Activated CD4-positive, alpha-beta T cell treated with anti-CD3 and anti-CD28 coated beads, Interleukin-2, amount 10 ng/mL, durations not matched to agents 24 days and 14 days (primary cell): Measurements from ENCODE around the gene AGMAT. TPM values are rescaled to one million over a fixed set of nuclear protein-coding genes. Genes with fewer than 3 reads are reported as not detected.
A peak's percentile ranks its signal among the peaks of the same experiment; 100 is the strongest.

ENCODE experiments used
- DNase-seq: peaks from one replicate; pipeline ENCODE4 v3.0.0; 2022
- H3K27ac Mint-ChIP-seq: one replicate; pipeline ENCODE4 v1.8.0; 2022; ENCODE audit warnings: mild to moderate bottlenecking, mixed read lengths
- H3K27me3 Mint-ChIP-seq: one replicate; pipeline ENCODE4 v1.8.0; 2022; ENCODE audit warnings: mixed read lengths
- H3K36me3 Mint-ChIP-seq: one replicate; pipeline ENCODE4 v1.8.0; 2022; ENCODE audit warnings: low read depth, mild to moderate bottlenecking, mixed read lengths
- H3K4me1 Mint-ChIP-seq: one replicate; pipeline ENCODE4 v1.8.0; 2021; ENCODE audit warnings: mixed read lengths
- H3K4me3 Mint-ChIP-seq: one replicate; pipeline ENCODE4 v1.8.0; 2022; ENCODE audit warnings: mild to moderate bottlenecking, moderate library complexity, mixed read lengths
- H3K9me3 Mint-ChIP-seq: one replicate; pipeline ENCODE4 v1.8.0; 2021; ENCODE audit warnings: mixed read lengths
- intact Hi-C: fragments of 100-400 bp; cut with micrococcal nuclease; formaldehyde crosslinking; loops from one replicate; pipeline ENCODE4 v1.15.1; 2023
- total RNA-seq: library from RNA; stranded (reverse); gene quantifications from 2 replicates; pipeline ENCODE4 v1.2.3, GENCODE V29; 2022

The AGMAT gene
- total RNA-seq, 1 donor from 2014 or later, result 31.5 TPM

GRCh38 chr1:15531003-15531402, 53.8 kb downstream of the AGMAT start:
- Mint-ChIP-seq H3K27ac (no peak overlapping the region), H3K36me3 (peaks cover 11% of the 10 kb centered on the region), H3K9me3 (no peaks in the 10 kb centered on the region), H3K4me1 (peaks cover 22% of the 10 kb centered on the region), H3K27me3 (no peaks in the 10 kb centered on the region), H3K4me3 (no peak overlapping the region)
- DNase-seq, result no peak
- intact Hi-C loops, result no loop called here

GRCh38 chr1:15526490-15527339, 58.1 kb downstream of the AGMAT start, which contains the start of gene DNAJC16:
Gene DNAJC16 (plus strand): TSS chr1:15526848. CDS start chr1:15529106, 2,258 bp downstream.
- H3K27ac Mint-ChIP-seq, result peak within 1 kb of the TSS; percentile 100
- H3K4me1 Mint-ChIP-seq, result peaks cover 43% of the 10 kb centered on the region
- H3K4me3 Mint-ChIP-seq, result peak within 1 kb of the TSS; percentile 99
- no peaks in the 10 kb centered on the region for H3K9me3 Mint-ChIP-seq
- peak; percentile 99 for DNase-seq
- intact Hi-C loops, result loop anchor here (1.0 to 5.0 kb wide), 5 partner anchors 91 to 841 kb away; partner anchors contain the start of genes DDI2, PLEKHM2, SPEN and SZRD1
- H3K27me3 Mint-ChIP-seq, result no peaks in the 10 kb centered on the region
- H3K36me3 Mint-ChIP-seq, result peaks cover 10% of the 10 kb centered on the region

GRCh38 chr1:15526021-15526489, 58.8 kb downstream of the AGMAT start:
- peak overlapping the region; percentile 100 for H3K27ac Mint-ChIP-seq
- H3K9me3 Mint-ChIP-seq, result no peaks in the 10 kb centered on the region
- H3K27me3 Mint-ChIP-seq, result no peaks in the 10 kb centered on the region
- H3K36me3 Mint-ChIP-seq, result peaks cover 13% of the 10 kb centered on the region
- peak overlapping the region; percentile 99 for H3K4me3 Mint-ChIP-seq
- DNase-seq, result no peak
- intact Hi-C loops, result loop anchor here (1.0 to 5.0 kb wide), 5 partner anchors 91 to 841 kb away; partner anchors contain the start of genes DDI2, PLEKHM2, SPEN and SZRD1
- H3K4me1 Mint-ChIP-seq, result peaks cover 47% of the 10 kb centered on the region

DNA sequence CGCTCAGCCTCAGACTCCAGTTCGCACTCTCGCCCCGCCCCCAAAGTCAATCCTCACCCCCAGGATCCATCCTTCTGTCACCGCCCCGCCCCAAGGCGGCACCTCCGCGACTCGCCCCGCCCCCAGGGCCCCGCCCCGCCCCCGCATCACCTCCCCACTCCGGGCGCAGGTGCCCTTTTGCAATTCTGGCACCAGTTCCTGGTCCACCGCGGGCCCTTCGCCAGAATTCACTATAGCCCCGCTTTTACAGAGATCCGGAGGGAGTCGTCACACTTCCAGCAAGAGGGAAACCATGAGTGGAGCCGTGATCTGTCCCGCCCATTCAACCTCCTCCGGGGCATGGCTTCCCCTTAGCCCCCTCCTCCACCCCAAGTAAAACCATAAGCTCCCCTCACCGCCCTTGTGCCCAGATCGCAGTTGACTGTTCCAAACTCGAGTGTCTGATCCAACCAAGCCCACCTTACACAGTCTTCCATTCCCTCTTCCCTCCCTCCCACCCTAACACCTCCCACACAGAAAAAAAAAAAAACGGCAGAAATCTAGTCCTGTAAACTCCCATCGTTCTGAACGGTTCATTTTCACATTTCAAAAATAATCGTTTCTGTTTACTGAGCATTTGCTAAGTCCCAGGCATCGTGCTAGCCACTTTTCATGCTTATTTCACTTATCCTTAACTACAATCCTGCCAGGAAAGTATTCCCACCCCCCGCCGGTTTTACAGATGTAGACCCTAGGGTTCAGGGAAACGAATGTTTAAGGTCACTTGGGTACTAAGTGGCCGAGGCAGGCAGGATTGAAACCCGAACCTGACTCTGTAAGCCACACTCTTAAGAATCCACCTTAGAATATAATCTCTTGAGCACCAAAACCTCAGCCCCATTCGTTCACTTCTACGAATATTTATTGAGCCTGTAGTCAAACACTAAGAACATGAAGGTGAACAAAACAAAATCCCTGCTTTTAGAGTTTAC, 59.5 kb downstream of the AGMAT start:
- Mint-ChIP-seq H3K9me3 (no peaks in the 10 kb centered on the region), H3K4me3 (peak overlapping the region; percentile 99), H3K36me3 (peaks cover 8% of the 10 kb centered on the region), H3K27me3 (no peaks in the 10 kb centered on the region), H3K27ac (peak overlapping the region; percentile 100), H3K4me1 (peaks cover 45% of the 10 kb centered on the region)
- intact Hi-C loops, result loop anchor here (1.0 to 5.0 kb wide), 9 partner anchors 53 to 842 kb away; partner anchors contain the start of genes DDI2, EFHD2, PLEKHM2 and SPEN
- peak; percentile 67 for DNase-seq

- DNase-seq, result peak; percentile 100
- H3K27ac Mint-ChIP-seq, result peak overlapping the region; percentile 100
- H3K9me3 Mint-ChIP-seq, result no peaks in the 10 kb centered on the region
- H3K27me3 Mint-ChIP-seq, result no peaks in the 10 kb centered on the region
- peaks cover 9% of the 10 kb centered on the region for H3K36me3 Mint-ChIP-seq
- intact Hi-C loops, result loop anchor here (2.0 to 5.0 kb wide), 7 partner anchors 54 to 843 kb away; partner anchors contain the start of genes EFHD2, PLEKHM2, SPEN and SZRD1
- peaks cover 47% of the 10 kb centered on the region for H3K4me1 Mint-ChIP-seq
- peak overlapping the region; percentile 99 for H3K4me3 Mint-ChIP-seq
Observed at GRCh38 chr1:15524283-15525049, 60.4 kb downstream of the AGMAT start.

- Mint-ChIP-seq H3K27me3 (no peaks in the 10 kb centered on the region), H3K27ac (peak within 1 kb of the TSS; percentile 100), H3K36me3 (peaks cover 12% of the 10 kb centered on the region), H3K4me1 (peaks cover 50% of the 10 kb centered on the region), H3K4me3 (peak within 1 kb of the TSS; percentile 99), H3K9me3 (no peaks in the 10 kb centered on the region)
- DNase-seq, result no peak
- intact Hi-C loops, result loop anchor here (2.0 kb wide), 4 partner anchors 55 to 311 kb away; partner anchors contain the start of gene EFHD2
Observed at GRCh38 chr1:15524021-15524282, 60.9 kb downstream of the AGMAT start, which contains the start of gene CASP9. Gene CASP9 (minus strand): TSS chr1:15524215. CDS start chr1:15524200, 15 bp downstream.

- intact Hi-C loops, result loop anchor here (2.0 kb wide), 4 partner anchors 55 to 311 kb away; partner anchors contain the start of gene EFHD2
- peaks cover 51% of the 10 kb centered on the region for H3K4me1 Mint-ChIP-seq
- no peak for DNase-seq
- H3K27ac Mint-ChIP-seq, result peak overlapping the region; percentile 100
- peaks cover 16% of the 10 kb centered on the region for H3K36me3 Mint-ChIP-seq
- no peaks in the 10 kb centered on the region for H3K27me3 Mint-ChIP-seq
- H3K9me3 Mint-ChIP-seq, result no peaks in the 10 kb centered on the region
- H3K4me3 Mint-ChIP-seq, result peak overlapping the region; percentile 99
Observed at GRCh38 chr1:15523104-15524020, 61.5 kb downstream of the AGMAT start.

- Mint-ChIP-seq H3K27me3 (no peaks in the 10 kb centered on the region), H3K36me3 (peaks cover 23% of the 10 kb centered on the region), H3K27ac (no peak overlapping the region), H3K4me1 (peaks cover 53% of the 10 kb centered on the region), H3K4me3 (peak overlapping the region; percentile 99), H3K9me3 (no peaks in the 10 kb centered on the region)
- intact Hi-C loops, result no loop called here
- no peak for DNase-seq
Observed at GRCh38 chr1:15522551-15522950, 62.3 kb downstream of the AGMAT start.

Other genes starting within 250 kb of the AGMAT start
- gene EFHD2, start 175.2 kb downstream of the AGMAT start, total RNA-seq, result 90.5 and 92.3 TPM in 2 replicates
- gene CTRC, start 146.6 kb downstream of the AGMAT start, total RNA-seq, result 0.45 TPM in 1 of 2 replicates, not detected in the other
- gene CELA2A, start 128.3 kb downstream of the AGMAT start, total RNA-seq, result not detected in 2 replicates
- not detected in 2 replicates for gene CELA2B, start 108.9 kb downstream of the AGMAT start, total RNA-seq
- gene CASP9, start 60.8 kb downstream of the AGMAT start, total RNA-seq, result 15.7 and 17.3 TPM in 2 replicates
- 15.4 and 16.3 TPM in 2 replicates for gene DNAJC16, start 58.2 kb downstream of the AGMAT start, total RNA-seq
- gene DDI2, start 32.4 kb upstream of the AGMAT start, total RNA-seq, result 50.5 and 53.0 TPM in 2 replicates
- gene PLEKHM2, start 99.3 kb upstream of the AGMAT start, total RNA-seq, result 59.9 and 60.3 TPM in 2 replicates
- 1.4 and 1.5 TPM in 2 replicates for gene SLC25A34, start 151.2 kb upstream of the AGMAT start, total RNA-seq
- gene TMEM82, start 157.4 kb upstream of the AGMAT start, total RNA-seq, result not detected in 2 replicates
- gene FBLIM1, start 173.7 kb upstream of the AGMAT start, total RNA-seq, result not detected in 2 replicates
- 1.5 TPM in 2 replicates for gene UQCRHL, start 222.6 kb upstream of the AGMAT start, total RNA-seq